GM18867 (cell line): ENCODE data around the gene PRR23E.
A peak's percentile ranks its signal among the peaks of the same experiment; 100 is the strongest.

Experiments used
- ATAC-seq: cut with Tn5 transposase; IDR thresholded peaks from one replicate; pipeline ENCODE4 v1.9.1; 2021; ENCODE audit warnings: mild to moderate bottlenecking, moderate library complexity; ENCODE audit not compliant: unreplicated experiment

The PRR23E gene

DNA sequence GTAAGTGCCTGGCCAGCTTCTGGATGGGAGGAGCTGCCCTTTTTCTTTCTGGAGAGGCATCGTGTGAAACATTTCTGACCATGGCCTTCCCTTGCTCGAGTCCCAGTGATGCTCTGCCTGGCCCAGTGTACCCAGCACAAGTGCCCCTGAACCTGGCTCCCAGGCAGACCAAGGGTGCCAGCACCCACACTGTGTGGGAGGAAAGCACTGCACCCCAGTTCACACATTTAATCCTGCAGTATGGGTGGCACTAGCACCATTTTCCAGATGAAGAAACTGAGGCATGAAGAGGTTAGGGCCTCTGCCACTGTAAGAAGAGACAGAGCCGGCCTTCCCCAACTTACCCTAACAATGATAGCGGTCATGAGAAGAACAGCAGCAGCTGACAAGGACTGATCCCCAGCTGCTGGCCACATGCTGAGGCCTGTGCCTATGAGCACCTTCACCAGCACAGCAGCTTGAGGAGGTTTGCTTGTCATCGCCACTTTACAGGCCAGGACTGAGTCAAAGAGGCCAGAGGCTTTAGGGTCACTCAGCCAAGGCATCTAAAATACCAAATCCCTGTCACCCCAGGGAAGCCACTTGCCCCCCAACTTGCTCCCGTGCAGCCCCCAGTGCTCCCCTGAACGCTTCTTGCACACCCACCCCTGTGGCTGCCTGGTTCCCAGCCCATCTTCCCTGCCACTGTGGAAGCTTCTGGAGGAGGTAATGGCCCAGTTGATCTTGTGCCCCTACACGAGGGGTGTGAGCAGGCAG is 15.0 kb downstream of the PRR23E start:
- no peak for ATAC-seq

GRCh38 chr3:127208483-127209100 is 15.7 kb downstream of the PRR23E start:
- no peak for ATAC-seq

GRCh38 chr3:127209155-127209839 is 16.4 kb downstream of the PRR23E start:
- no peak for ATAC-seq

DNA sequence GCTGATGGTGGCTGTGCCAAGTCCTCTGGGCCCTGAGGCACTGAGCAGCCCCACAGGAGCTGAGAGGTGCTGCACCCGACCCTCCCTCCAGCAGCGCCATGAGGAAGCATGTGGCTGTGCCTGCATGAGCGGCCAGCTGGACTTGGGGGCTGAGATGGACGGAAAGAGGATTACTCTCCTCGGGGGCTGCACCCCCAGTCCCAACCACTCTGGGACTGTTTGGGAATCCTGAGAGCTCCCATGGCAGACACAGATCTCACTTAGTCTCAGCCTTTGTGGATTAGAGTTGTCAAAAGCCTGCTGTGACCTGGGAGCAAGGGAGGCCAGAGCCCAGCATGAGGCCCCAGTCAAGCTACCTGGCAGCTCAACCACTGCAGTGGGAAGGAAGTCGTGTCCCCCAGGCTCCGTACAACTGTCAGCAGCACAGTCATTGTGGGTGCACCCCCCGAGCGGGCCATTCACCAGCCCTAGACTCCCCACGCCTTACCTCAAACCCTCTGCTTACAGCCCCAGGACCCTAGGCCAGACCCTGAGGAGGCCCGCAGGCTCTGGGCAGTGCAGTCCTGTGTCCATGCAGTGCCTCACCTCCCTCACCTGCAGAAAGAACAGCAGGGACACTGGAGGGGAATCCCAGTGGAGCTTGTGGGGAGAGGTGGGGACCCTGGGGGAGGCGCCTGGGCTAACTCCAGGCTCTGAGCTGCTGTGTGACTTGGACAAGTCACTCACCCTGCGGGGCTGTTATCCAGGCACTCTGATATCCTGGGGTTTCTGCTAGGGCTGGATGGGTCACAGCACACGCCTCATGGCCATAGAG is 17.1 kb downstream of the PRR23E start:
- ATAC-seq, result no peak

- ATAC-seq, result no peak
These were observed 17.7 kb downstream of the PRR23E start for GRCh38 chr3:127210654-127210943.

- no peak for ATAC-seq
These were observed 18.5 kb downstream of the PRR23E start for GRCh38 chr3:127211118-127212060.

GRCh38 chr3:127212231-127212630 is 19.3 kb downstream of the PRR23E start:
- ATAC-seq, result no peak

- no peak for ATAC-seq
These were observed 19.8 kb downstream of the PRR23E start for GRCh38 chr3:127212711-127213110.

DNA sequence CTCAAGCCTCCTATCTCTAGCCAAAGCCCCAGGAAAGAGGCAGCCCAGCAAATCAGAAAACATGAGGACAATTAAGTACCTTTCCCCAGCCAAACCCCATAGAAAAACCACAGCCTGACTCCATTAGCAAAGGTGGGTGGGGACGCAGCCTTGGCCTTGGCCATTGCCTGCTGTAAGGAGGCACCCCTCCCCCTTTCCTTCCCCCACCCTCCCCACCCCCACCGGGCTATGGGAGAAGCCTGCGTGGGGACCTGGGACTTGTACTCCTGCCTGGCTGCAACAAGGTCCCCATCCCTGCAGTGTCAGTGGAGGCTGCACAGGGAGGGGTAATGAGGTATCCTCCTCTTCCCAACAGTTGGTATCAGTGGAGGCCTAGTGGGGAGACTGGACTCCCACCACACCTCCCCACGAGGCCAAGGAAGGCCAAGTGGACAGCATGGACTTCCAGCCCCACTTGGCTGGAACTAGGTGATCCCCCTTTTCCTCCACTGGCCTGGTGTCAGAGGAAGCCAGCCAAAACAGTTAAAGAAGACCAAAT is 20.5 kb downstream of the PRR23E start:
- no peak for ATAC-seq

DNA sequence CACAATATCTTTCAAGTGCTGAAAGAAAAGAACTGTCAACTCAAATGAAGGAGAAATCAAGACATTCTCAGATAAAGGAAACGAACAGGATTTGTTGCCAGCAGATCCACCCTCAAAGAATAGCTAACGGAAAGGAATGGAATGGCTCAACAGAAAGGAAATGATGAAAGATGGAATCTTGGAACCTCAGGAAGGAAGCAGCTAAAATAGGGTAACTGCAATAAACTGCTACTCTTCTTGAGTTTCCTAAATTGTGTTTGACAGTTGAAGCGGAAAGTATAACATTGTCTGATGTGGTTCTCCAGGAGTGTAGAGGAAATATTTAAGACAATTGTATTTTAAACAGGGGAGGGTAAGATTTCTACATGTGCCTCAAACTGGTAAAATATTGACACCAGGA is 22.0 kb downstream of the PRR23E start:
- no peak for ATAC-seq

DNA sequence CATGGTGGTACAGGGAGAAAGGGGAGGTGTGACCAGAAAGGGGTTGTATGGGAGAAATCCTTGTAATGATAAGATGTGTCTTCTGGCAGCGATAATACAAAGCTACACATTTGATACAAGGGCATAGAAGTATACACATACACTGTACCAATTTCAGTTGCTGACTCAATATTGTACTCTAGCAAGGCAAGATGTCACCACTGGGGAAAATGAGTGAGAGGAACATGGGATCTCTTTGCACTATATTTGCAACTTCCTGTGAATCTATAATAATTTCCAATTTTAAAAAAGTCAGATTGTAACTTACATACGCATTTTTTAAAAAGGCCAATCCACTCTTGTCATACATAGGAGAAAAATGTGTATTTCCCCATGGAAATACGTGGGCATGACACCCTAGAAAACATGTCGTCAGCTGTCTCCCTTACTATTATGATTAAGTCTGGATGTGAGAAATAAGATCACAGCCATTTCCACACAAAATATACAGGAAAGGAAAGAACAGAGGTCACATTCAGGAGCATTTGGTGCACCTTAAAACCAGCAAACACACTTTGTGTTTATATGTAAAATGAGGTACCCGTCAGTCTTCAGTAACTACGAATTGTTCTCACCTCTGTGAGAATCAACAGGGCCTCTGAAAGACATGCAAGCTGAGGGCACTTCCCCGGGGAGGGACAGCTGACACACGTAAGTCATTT is 22.9 kb downstream of the PRR23E start:
- peak; percentile 36 for ATAC-seq

DNA sequence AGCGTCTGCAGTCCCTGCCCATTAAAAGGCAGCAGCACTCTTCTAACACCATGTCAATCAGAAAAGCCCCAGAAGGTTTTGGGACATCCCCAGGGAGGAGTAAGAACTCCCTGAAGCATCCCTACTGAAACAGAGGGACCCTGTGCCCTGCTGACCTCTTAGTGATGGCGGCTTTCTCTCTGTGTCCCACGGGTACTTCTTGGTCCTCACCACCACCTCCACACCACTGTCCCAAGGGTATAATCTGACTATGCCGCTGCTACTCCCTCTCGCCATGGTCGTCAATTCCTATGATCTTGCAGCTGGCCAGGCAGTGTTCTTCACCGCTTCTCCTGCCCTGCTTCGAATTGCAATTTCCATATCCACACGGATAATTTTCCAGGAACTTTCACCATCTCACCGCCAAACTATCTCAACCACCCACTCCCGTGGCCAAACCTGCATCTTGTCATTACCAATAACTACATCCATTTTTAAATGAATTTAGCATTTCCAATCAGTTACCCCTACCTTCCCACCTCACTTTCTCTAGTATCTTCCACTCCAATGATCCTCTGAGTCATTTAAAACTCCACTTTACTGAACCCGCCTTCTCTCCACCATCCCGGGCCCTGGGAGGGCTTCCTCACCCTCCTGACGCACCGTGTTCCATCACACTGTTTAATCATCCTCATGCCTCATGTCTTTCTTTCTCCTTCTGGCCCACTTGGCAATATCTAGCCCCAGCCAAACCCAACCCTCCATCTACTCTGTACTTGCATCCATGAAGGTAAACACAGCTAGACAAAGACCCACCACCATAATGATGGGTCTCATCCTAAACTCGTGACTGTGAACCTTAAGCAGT is 23.7 kb downstream of the PRR23E start:
- peak; percentile 37 for ATAC-seq

DNA sequence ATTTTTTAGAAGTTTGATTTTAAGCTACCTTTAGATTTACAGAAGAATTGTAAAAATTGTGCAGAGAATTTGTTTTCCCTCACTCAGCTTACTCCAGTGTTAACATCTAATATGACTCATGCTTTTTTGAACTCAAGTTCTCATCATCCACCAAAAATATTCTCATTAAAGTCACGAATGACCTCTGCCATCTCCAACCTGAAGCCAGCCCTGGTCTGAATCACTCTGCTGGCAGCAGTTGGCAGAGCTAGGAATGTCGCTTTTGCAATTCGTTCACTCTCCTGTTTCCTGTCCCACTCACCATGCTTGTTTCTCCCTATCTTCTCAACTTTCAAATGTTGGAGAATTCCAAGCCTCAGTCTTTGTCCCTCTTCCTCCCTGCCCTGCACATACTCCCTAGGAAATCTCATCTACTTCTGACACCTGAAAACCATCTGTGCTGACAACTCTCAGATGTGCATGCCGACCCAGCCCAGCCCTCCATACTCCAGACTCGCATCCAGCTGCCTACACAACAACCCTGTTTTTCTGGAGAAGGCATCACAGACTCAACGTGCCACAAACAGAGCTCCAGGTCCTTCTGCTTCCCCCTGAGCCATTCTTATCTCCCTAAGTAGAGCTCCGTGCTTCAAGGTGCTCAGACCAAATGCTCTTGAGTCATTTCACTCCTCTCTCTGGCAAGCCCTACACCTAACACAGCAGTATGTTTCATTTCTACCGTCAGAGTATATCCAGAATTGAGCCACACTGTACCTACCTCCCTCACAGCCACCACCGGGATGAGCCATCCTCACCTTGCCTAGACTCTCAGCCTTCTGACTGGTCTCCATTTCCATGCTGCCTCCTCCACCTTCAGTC is 24.9 kb downstream of the PRR23E start:
- ATAC-seq, result no peak

GRCh38 chr3:127218454-127218922 is 25.6 kb downstream of the PRR23E start:
- ATAC-seq, result no peak

DNA sequence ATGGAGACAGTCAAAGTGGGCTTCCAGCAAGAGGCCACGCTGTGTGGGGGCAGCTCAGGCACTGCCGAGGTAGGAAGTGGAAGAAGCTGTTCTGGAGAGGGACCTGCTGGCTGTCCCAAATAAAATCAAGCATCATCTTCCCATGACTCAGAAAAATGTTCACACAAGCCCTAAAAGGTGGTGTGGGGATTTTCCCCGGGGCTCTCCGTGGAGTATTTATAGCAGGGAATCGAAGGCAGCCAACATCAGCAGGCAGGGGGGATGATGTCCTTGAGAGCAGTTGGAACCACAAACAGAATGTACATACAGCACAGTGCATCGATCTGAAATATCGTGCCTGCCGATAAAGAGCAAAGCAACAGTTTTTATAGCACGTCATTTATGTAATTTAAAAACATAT is 27.6 kb downstream of the PRR23E start:
- no peak for ATAC-seq

GRCh38 chr3:127221037-127221436 is 28.1 kb downstream of the PRR23E start:
- ATAC-seq, result no peak

DNA sequence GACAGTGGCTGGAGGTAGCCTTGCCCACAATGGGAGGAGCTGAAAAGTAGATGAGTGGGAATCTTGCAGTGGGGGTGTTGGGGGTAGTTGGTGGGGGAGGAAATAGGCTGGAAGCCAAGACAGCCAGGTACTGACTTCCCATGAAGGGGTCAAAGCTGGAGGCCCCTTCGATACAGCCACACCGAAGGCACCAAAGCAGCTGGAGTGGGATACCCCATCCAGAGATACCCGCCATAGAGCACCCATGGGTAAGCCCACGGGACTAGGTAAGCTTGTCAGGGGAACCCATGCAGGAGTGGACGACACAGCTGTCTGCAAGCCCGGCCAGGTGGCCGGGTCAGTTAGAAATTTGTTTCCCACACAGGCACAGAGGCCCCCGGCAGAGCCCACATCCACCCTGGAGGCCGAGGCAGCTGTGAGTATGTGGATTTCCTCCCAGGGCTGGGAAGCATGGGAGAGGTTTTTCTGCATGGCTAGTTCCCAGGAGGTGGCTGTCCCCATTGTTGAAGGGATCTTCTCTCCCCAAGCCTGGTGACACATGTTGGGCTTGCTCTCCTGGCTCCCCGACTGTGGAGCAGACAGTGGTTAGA is 28.6 kb downstream of the PRR23E start:
- no peak for ATAC-seq
